HCT116 (cell line): ENCODE results near the gene RIMKLA. TPM values are rescaled to one million over a fixed set of nuclear protein-coding genes. Genes with fewer than 3 reads are reported as not detected.

Experiments used
- ATAC-seq: fragments of 200-7000 bp; cut with Tn5 transposase; 2 replicates; pipeline ENCODE4 v1.9.1; 2020; ENCODE audit warnings: mild to moderate bottlenecking, moderate library complexity
- BruUV-seq: library from RNA; stranded (reverse); fragments of 400-500 nt; replicated peaks from 2 replicates; lab custom pipeline; 2021; lab: Mats Ljungman, UMichigan
- CTCF ChIA-PET: fragments of 300-600 bp; sonication (Branson Sonifier 250); formaldehyde crosslinking; loops from one replicate; lab custom pipeline; 2021; ENCODE audit warnings: antibody characterized with exemption; lab: Charles Lee
- POLR2A ChIA-PET: fragments of 300-600, 350-600 bp; sonication (Branson Sonifier 250); formaldehyde crosslinking; loops from one replicate; lab custom pipeline; 2021; ENCODE audit warnings: antibody characterized with exemption; lab: Charles Lee
- RAD21 ChIA-PET, 2 experiments: fragments of 300-600 bp; sonication (Branson Sonifier 250); formaldehyde crosslinking; loops; one replicate each; lab custom pipeline; 2023; ENCODE audit warnings: low total read pairs in 2 of 2; ENCODE audit not compliant: uncharacterized antibody in 2 of 2, unreplicated experiment in 2 of 2, low non-redundant PET in 1 of 2; lab: Charles Lee
- DNase-seq: peaks from one replicate; pipeline ENCODE4 v3.0.0-alpha.2; 2010; ENCODE audit warnings: low read depth, low spot score
- H2AFZ ChIP-seq: fragments of 200-600 bp; shearing (Covaris generic), sonication (generic); 2 replicates; pipeline ENCODE4 v1.6.1; 2017; ENCODE audit warnings: low read depth, mixed run types, mixed read lengths, antibody characterized with exemption, low read length; ENCODE audit not compliant: poor library complexity, severe bottlenecking
- H3K27ac ChIP-seq: 2 replicates; pipeline ENCODE4 v1.5.1; 2012; ENCODE audit warnings: low read depth, low read length
- H3K27me3 ChIP-seq: fragments of 200-600 bp; sonication (generic); 2 replicates; pipeline ENCODE4 v1.6.1; 2016; ENCODE audit warnings: mixed run types, low read length, mixed read lengths; ENCODE audit not compliant: insufficient read depth
- H3K36me3 ChIP-seq, 2 experiments: fragments of 200-500 bp in 1 of 2; fragments of 200-600 bp in 1 of 2; sonication (Bioruptor generic) in 1 of 2; sonication (generic) in 1 of 2; 2 replicates each; pipeline versions ENCODE4 v1.5.1 to v1.6.1; 2014 to 2016; ENCODE audit warnings: low read length in 2 of 2, inconsistent platforms in 1 of 2, mixed read lengths in 1 of 2, mixed run types in 1 of 2; ENCODE audit not compliant: insufficient read depth in 2 of 2, control insufficient read depth in 1 of 2
- H3K4me1 ChIP-seq, 2 experiments: fragments of 200-600 bp in 1 of 2; sonication (generic) in 1 of 2; 2 replicates each; pipeline versions ENCODE4 v1.5.1 to v1.6.1; 2012 to 2017; ENCODE audit warnings: low read length in 2 of 2, inconsistent platforms in 1 of 2, mild to moderate bottlenecking in 1 of 2, mixed read lengths in 1 of 2, mixed run types in 1 of 2, moderate library complexity in 1 of 2; ENCODE audit not compliant: insufficient read depth in 2 of 2, control insufficient read depth in 1 of 2
- H3K4me2 ChIP-seq: fragments of 200-600 bp; sonication (generic); 2 replicates; pipeline ENCODE4 v1.6.1; 2017; ENCODE audit warnings: mixed run types, low read length, mixed read lengths
- H3K4me3 ChIP-seq, 2 experiments: fragments of 200-600 bp in 1 of 2; sonication (generic) in 1 of 2; replicated peaks in 1 of 2; 2 replicates each; pipeline ENCODE4 v1.5.1; 2011 to 2016; ENCODE audit warnings: low read length in 2 of 2, control low read depth in 1 of 2, low read depth in 1 of 2, mild to moderate bottlenecking in 1 of 2, mixed read lengths in 1 of 2, mixed run types in 1 of 2
- H3K79me2 ChIP-seq: fragments of 200-600 bp; sonication (generic); 2 replicates; pipeline ENCODE4 v1.6.1; 2017; ENCODE audit warnings: mild to moderate bottlenecking, mixed run types, low read length, moderate library complexity, mixed read lengths; ENCODE audit not compliant: insufficient read depth
- H3K9ac ChIP-seq: fragments of 200-600 bp; sonication (generic); 2 replicates; pipeline ENCODE4 v1.6.1; 2016; ENCODE audit warnings: low read length, mixed read lengths
- H3K9me2 ChIP-seq: fragments of 200-600 bp; sonication (generic), shearing (Covaris generic); 2 replicates; pipeline ENCODE4 v1.6.1; 2017; ENCODE audit warnings: mixed run types, mild to moderate bottlenecking, moderate library complexity; ENCODE audit not compliant: insufficient read depth
- H3K9me3 ChIP-seq, 2 experiments: fragments of 200-500 bp in 1 of 2; fragments of 200-600 bp in 1 of 2; sonication (Bioruptor generic) in 1 of 2; sonication (generic) in 1 of 2; 2 replicates each; pipeline ENCODE4 v1.6.1; 2014 to 2017; ENCODE audit warnings: low read length in 2 of 2, mixed read lengths in 2 of 2, inconsistent platforms in 1 of 2, low read depth in 1 of 2, mild to moderate bottlenecking in 1 of 2, mixed run types in 1 of 2, moderate library complexity in 1 of 2; ENCODE audit not compliant: control insufficient read depth in 1 of 2, insufficient read depth in 1 of 2
- H4K20me1 ChIP-seq: fragments of 200-600 bp; sonication (generic), shearing (Covaris generic); 2 replicates; pipeline ENCODE4 v1.6.1; 2017; ENCODE audit warnings: mixed run types, mild to moderate bottlenecking, moderate library complexity; ENCODE audit not compliant: insufficient read depth
- CEBPB ChIP-seq: IDR thresholded peaks from 2 replicates; pipeline ENCODE4 v1.6.1; 2012; ENCODE audit warnings: low read depth
- EGR1 ChIP-seq: IDR thresholded peaks from 2 replicates; pipeline ENCODE4 v1.6.1; 2012; ENCODE audit warnings: low read depth
- ELF1 ChIP-seq: IDR thresholded peaks from 2 replicates; pipeline ENCODE4 v1.6.1; 2012; ENCODE audit warnings: low read depth, borderline replicate concordance
- EZH2 ChIP-seq: fragments of 200-600 bp; sonication (generic); IDR thresholded peaks from 2 replicates; pipeline ENCODE4 v1.6.1; 2017; ENCODE audit warnings: antibody characterized with exemption, mixed run types
- EZH2phosphoT487 ChIP-seq: fragments of 200-600 bp; IDR thresholded peaks from 2 replicates; pipeline ENCODE4 v1.6.1; 2018; ENCODE audit warnings: antibody characterized with exemption, borderline replicate concordance
- FOSL1 ChIP-seq: IDR thresholded peaks from 2 replicates; pipeline ENCODE4 v1.6.1; 2012; ENCODE audit warnings: low read depth
- JUND ChIP-seq: IDR thresholded peaks from 2 replicates; pipeline ENCODE4 v1.6.1; 2012
- POLR2AphosphoS5 ChIP-seq: IDR thresholded peaks from 2 replicates; pipeline ENCODE4 v1.6.1; 2011; ENCODE audit warnings: mild to moderate bottlenecking, low read depth, low read length, moderate library complexity
- RAD21 ChIP-seq: IDR thresholded peaks from 2 replicates; pipeline ENCODE4 v1.6.1; 2012; ENCODE audit warnings: low read depth, mild to moderate bottlenecking
- SIN3A ChIP-seq: IDR thresholded peaks from 2 replicates; pipeline ENCODE4 v1.6.1; 2012; ENCODE audit warnings: low read depth
- SRF ChIP-seq: IDR thresholded peaks from 2 replicates; pipeline ENCODE4 v1.6.1; 2012; ENCODE audit warnings: low read depth
- TCF7L2 ChIP-seq: IDR thresholded peaks from 2 replicates; pipeline ENCODE4 v1.7.0; 2011; ENCODE audit warnings: borderline replicate concordance, inconsistent platforms; ENCODE audit not compliant: insufficient read depth, insufficient read length; ENCODE audit errors: extremely low read depth
- YY1 ChIP-seq: IDR thresholded peaks from 2 replicates; pipeline ENCODE4 v1.6.1; 2011; ENCODE audit warnings: low read length, low read depth, moderate library complexity, mild to moderate bottlenecking; ENCODE audit not compliant: insufficient replicate concordance; ENCODE audit errors: extremely low read depth
- ZBTB33 ChIP-seq: IDR thresholded peaks from 2 replicates; pipeline ENCODE4 v1.6.1; 2011; ENCODE audit warnings: mild to moderate bottlenecking, low read length, moderate library complexity; ENCODE audit not compliant: insufficient replicate concordance; ENCODE audit errors: extremely low read depth
- intact Hi-C: fragments of 100-400 bp; cut with micrococcal nuclease; formaldehyde crosslinking; loops from 2 replicates; pipeline ENCODE4 v1.10.0; 2022
- total RNA-seq: library from RNA; stranded (reverse); gene quantifications from one replicate; pipeline ENCODE4 v1.2.1, GENCODE V29; 2021; ENCODE audit not compliant: unreplicated experiment
- TF ChIP-seq, protein P1 (sequence below), 3 experiments: fragments of 200-600 bp in 1 of 3; sonication (generic) in 1 of 3; IDR thresholded peaks in 2 of 3; conservative IDR thresholded peaks in 1 of 3; 2 replicates each; pipeline ENCODE4 v1.5.1; 2012 to 2017; ENCODE audit warnings: low read depth in 2 of 3, low read length in 2 of 3, antibody characterized with exemption in 1 of 3, borderline replicate concordance in 1 of 3, control low read depth in 1 of 3, mild to moderate bottlenecking in 1 of 3, mixed read lengths in 1 of 3, mixed run types in 1 of 3, moderate library complexity in 1 of 3; ENCODE audit not compliant: insufficient read depth in 1 of 3

Gene RIMKLA
- total RNA-seq, 1 experiment from 2014 or later = 4.9 TPM

- RAD21 ChIA-PET = no interaction called here
Measured at GRCh38 chr1:42449256-42449655, 68.7 kb downstream of the RIMKLA start.

DNA sequence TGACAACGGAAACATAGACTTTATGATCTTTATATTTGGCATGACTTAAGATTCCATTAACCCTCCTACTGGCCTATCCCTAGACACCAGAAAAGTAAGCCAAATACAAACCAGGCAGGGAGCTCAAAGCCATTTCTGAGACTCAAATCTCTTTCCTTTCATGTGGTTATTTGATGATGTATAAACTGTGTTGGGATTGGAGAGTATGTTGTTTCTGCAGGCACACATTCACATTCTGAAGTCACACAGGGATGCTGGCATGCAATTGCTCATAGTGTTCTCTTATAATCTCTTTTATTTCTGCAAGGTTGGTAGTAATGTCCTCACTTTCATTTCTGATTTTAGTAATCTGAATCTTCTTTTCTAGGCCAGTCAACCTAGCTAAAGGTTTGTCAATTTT, 69.5 kb downstream of the RIMKLA start:
- CTCF ChIA-PET = no interaction called here
- Histone ChIP-seq H3K9ac (no peak overlapping the region), H3K27ac (no peak overlapping the region), H3K4me2 (no peak overlapping the region), H2AFZ (no peak overlapping the region), H3K4me1 (no peaks in the 10 kb centered on the region), H3K36me3 (no peaks in the 10 kb centered on the region), H4K20me1 (no peaks in the 10 kb centered on the region), H3K9me3 (no peaks in the 10 kb centered on the region), H3K9me2 (no peaks in the 10 kb centered on the region), H3K27me3 (no peaks in the 10 kb centered on the region), H3K4me3 (no peak overlapping the region), H3K79me2 (no peaks in the 10 kb centered on the region)
- TF ChIP-seq ELF1 = no peak
- no peak for TF ChIP-seq FOSL1
- no peak for TF ChIP-seq CEBPB
- TF ChIP-seq RAD21 = no peak
- TF ChIP-seq ZBTB33 = no peak
- intact Hi-C loops = no loop called here
- POLR2A ChIA-PET = no interaction called here
- DNase-seq (no peak), ATAC-seq (no peak)
- RAD21 ChIA-PET = no interaction called here
- no TSS peak for BruUV-seq

More at GRCh38 chr1:42449256-42449655, 68.7 kb downstream of the RIMKLA start:
- no peak overlapping the region for H2AFZ ChIP-seq
- no peak overlapping the region for H3K9ac ChIP-seq
- H3K4me2 ChIP-seq = no peak overlapping the region
- no TSS peak for BruUV-seq
- intact Hi-C loops = no loop called here
- ATAC-seq (no peak), DNase-seq (no peak)
- no peak overlapping the region for H3K4me3 ChIP-seq
- no peak overlapping the region for H3K27ac ChIP-seq
- H4K20me1 ChIP-seq = no peaks in the 10 kb centered on the region
- TF ChIP-seq, protein P1, sequence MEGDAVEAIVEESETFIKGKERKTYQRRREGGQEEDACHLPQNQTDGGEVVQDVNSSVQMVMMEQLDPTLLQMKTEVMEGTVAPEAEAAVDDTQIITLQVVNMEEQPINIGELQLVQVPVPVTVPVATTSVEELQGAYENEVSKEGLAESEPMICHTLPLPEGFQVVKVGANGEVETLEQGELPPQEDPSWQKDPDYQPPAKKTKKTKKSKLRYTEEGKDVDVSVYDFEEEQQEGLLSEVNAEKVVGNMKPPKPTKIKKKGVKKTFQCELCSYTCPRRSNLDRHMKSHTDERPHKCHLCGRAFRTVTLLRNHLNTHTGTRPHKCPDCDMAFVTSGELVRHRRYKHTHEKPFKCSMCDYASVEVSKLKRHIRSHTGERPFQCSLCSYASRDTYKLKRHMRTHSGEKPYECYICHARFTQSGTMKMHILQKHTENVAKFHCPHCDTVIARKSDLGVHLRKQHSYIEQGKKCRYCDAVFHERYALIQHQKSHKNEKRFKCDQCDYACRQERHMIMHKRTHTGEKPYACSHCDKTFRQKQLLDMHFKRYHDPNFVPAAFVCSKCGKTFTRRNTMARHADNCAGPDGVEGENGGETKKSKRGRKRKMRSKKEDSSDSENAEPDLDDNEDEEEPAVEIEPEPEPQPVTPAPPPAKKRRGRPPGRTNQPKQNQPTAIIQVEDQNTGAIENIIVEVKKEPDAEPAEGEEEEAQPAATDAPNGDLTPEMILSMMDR (IDR thresholded peaks at IDR 0.05 in 2 of 3, conservative IDR thresholded peaks at IDR 0.05 in 1 of 3; ENCODE audit: borderline replicate concordance in 1 of 3, insufficient read depth in 1 of 3, low read depth in 2 of 3, low read length in 2 of 3) = no peak
- TF ChIP-seq TCF7L2 (no peak), EZH2phosphoT487 (no peak), EGR1 (no peak), SRF (no peak), YY1 (no peak), POLR2AphosphoS5 (no peak), JUND (no peak), SIN3A (no peak), CEBPB (no peak), EZH2 (no peak), ELF1 (no peak)
- no peaks in the 10 kb centered on the region for H3K27me3 ChIP-seq
- no peaks in the 10 kb centered on the region for H3K9me2 ChIP-seq
- CTCF ChIA-PET = no interaction called here
- no peaks in the 10 kb centered on the region for H3K36me3 ChIP-seq
- POLR2A ChIA-PET = no interaction called here
- H3K4me1 ChIP-seq = no peaks in the 10 kb centered on the region
- H3K9me3 ChIP-seq = no peaks in the 10 kb centered on the region
- H3K79me2 ChIP-seq = no peaks in the 10 kb centered on the region
